ENCODE results near the gene SLC25A21.

The SLC25A21 gene

GRCh38 chr14:37116933-37117849, 55.2 kb downstream of the SLC25A21 start (continued):
- no peak for TF ChIP-seq ZNF140 (tag by site-specific recombination; IDR thresholded peaks at IDR 0.05)
- no peak for TF ChIP-seq ZNF792 (tag by site-specific recombination; IDR thresholded peaks at IDR 0.05)
- no peak for TF ChIP-seq ZNF501 (tag by site-specific recombination; IDR thresholded peaks at IDR 0.05)
- TF ChIP-seq YY2 (tag by site-specific recombination; IDR thresholded peaks at IDR 0.05), result no peak
- TF ChIP-seq HOXD13 (CRISPR knock-in tag; IDR thresholded peaks at IDR 0.05; ENCODE audit: borderline replicate concordance), result peak; percentile 69; the same call in 1 of the 2 replicates
- TF ChIP-seq ZNF239 (tag by site-specific recombination; IDR thresholded peaks at IDR 0.05), result 0 out of 2 replicates have a peak, but pooled peaks have one; percentile 18
- TF ChIP-seq ATF2 (tag by site-specific recombination; IDR thresholded peaks at IDR 0.05; ENCODE audit: low read depth), result no peak
- no peak for TF ChIP-seq ZNF621 (tag by site-specific recombination; IDR thresholded peaks at IDR 0.05)
- no peak for TF ChIP-seq ZBTB26 (tag by site-specific recombination; optimal IDR thresholded peaks at IDR 0.05)
- no peak for TF ChIP-seq ZNF391 (tag by site-specific recombination; IDR thresholded peaks at IDR 0.05; ENCODE audit: borderline replicate concordance, low read depth)
- TF ChIP-seq ZXDB (tag by site-specific recombination; IDR thresholded peaks at IDR 0.05), result no peak; the same call in none of the 2 replicates
- TF ChIP-seq ZNF248 (tag by site-specific recombination; IDR thresholded peaks at IDR 0.05), result no peak
- no peak for TF ChIP-seq GLIS1 (tag by site-specific recombination; IDR thresholded peaks at IDR 0.05)
- TF ChIP-seq ZBTB6 (tag by site-specific recombination; IDR thresholded peaks at IDR 0.05), result no peak
- TF ChIP-seq ZNF518A (tag by site-specific recombination; conservative IDR thresholded peaks at IDR 0.05; ENCODE audit: low read depth), result no peak
- no peak for TF ChIP-seq HOXC10 (CRISPR knock-in tag; IDR thresholded peaks at IDR 0.05)
- no peak for TF ChIP-seq ZBTB48 (tag by site-specific recombination; IDR thresholded peaks at IDR 0.05)
- no peak for TF ChIP-seq KLF7 (tag by site-specific recombination; IDR thresholded peaks at IDR 0.05; ENCODE audit: borderline replicate concordance)
- no peak for TF ChIP-seq GLIS2 (tag by site-specific recombination; IDR thresholded peaks at IDR 0.05)
- no peak for TF ChIP-seq ZFP41 (tag by site-specific recombination; IDR thresholded peaks at IDR 0.05; ENCODE audit: borderline replicate concordance)
- no peak for TF ChIP-seq ZNF830 (tag by site-specific recombination; IDR thresholded peaks at IDR 0.05; ENCODE audit: low read depth)
- TF ChIP-seq GLI4 (tag by site-specific recombination; IDR thresholded peaks at IDR 0.05), result no peak
- TF ChIP-seq PRDM1 (tag by site-specific recombination; IDR thresholded peaks at IDR 0.05), result no peak
- no peak for TF ChIP-seq ZNF341 (tag by site-specific recombination; IDR thresholded peaks at IDR 0.05; ENCODE audit: low read depth)
- TF ChIP-seq ZNF48 (tag by site-specific recombination; IDR thresholded peaks at IDR 0.05), result no peak
- TF ChIP-seq ZNF184 (tag by site-specific recombination; IDR thresholded peaks at IDR 0.05), result 0 out of 2 replicates have a peak, but pooled peaks have one; percentile 34
- peak; percentile 35; the same call in 1 of the 2 replicates for TF ChIP-seq ZNF449 (tag by site-specific recombination; IDR thresholded peaks at IDR 0.05)
- no peak for TF ChIP-seq ZNF175 (tag by site-specific recombination; IDR thresholded peaks at IDR 0.05)
